Measurements from ENCODE around the gene SNRK. TPM values are rescaled to one million over a fixed set of nuclear protein-coding genes. Genes with fewer than 3 reads are reported as not detected.
A peak's percentile ranks its signal among the peaks of the same experiment; 100 is the strongest.

SNRK gene
- total and polyA plus RNA-seq, 4 experiments from 2014 or later: 39.8 to 108 (median 77.1) TPM

DNA sequence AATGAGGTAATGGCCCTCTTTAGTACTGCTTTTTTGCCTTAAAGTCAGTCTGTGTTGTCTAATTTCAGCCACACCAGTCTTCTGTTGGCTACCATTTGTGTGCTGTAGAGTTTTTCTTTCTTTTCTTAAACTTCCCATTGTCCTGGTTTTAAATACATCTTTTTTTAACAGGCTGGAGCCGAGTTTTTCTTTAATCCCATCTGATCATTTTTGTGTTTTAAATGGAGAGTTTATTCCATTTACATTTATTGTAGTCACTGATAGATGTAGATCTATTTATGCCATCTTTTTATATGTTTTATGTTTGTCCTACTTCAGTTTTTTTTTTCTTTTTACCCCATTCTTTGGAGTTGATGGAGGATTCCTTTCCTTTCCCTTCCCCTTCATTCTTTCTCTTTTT is 49.5 kb downstream of the SNRK start:
- peaks cover 6 to 24% of the 10 kb centered on the region in 2 donors for H3K9me3 ChIP-seq (ENCODE audit: control insufficient read depth in 1 of 2, low read length in 2 of 2)
- Mint-ChIP-seq H3K4me3 (no peak overlapping the region), H3K9me3 (peaks cover 0 to 46% (median 30%) of the 10 kb centered on the region in 8 donors), H3K27me3 (no peaks in the 10 kb centered on the region), H3K36me3 (peaks cover 76 to 78% of the 10 kb centered on the region in 2 donors), H3K4me1 (peaks cover 6 to 20% (median 11%) of the 10 kb centered on the region in 4 donors), H3K27ac (peak overlapping the region in 4 of 7 donors; percentile 45 to 78 (median 62))
- no peaks in the 10 kb centered on the region for H3K27me3 ChIP-seq (ENCODE audit: insufficient read depth, low read length)
- POLR2A ChIA-PET (ENCODE audit: partially characterized antibody): interaction anchor here (1.0 to 5.3 kb wide), 3 partner anchors 11 to 50 kb away, joined by 3 to 36 read pairs (median 4); partner anchors contain the start of gene SNRK
- CTCF ChIA-PET (ENCODE audit: partially characterized antibody): interaction anchor here (1.3 to 1.6 kb wide), 3 partner anchors 9 to 173 kb away, joined by 3 to 7 read pairs (median 4); no protein-coding TSS in a partner anchor
- H3K4me1 ChIP-seq (ENCODE audit: insufficient read depth, low read length): peaks cover 8% of the 10 kb centered on the region
- intact Hi-C loops (cut with micrococcal nuclease): no loop called here
- DNase-seq: no peak
- no peak overlapping the region for H3K27ac ChIP-seq (ENCODE audit: low read depth, low read length)
- H3K4me3 ChIP-seq (ENCODE audit: low read length in 2 of 2): no peak overlapping the region
- H3K36me3 ChIP-seq (ENCODE audit: insufficient read depth, low read length): peaks cover 59% of the 10 kb centered on the region

DNA sequence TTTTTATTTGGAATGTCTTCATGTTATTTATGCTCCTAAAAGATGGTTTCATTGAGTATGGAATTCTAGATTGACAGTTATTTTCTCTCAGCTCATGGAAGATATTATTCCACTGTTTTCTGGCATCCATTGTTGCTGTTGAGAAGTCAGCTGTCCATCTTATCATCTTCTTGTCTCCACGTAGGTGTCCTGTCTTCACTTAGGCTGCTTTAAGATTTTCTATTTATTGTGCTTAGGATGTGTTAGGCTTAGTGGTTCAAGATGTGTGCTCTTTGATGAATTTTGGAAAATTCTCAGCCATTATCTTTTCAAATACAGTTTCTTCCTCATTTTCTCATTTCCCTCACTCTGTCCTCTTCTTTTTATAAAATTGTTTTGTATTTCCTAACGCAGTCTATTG is 52.0 kb downstream of the SNRK start:
- H3K9me3 Mint-ChIP-seq: peaks cover 0 to 46% (median 30%) of the 10 kb centered on the region in 8 donors
- peaks cover 6 to 24% of the 10 kb centered on the region in 2 donors for H3K9me3 ChIP-seq (ENCODE audit: control insufficient read depth in 1 of 2, low read length in 2 of 2)
- POLR2A ChIA-PET (ENCODE audit: partially characterized antibody): interaction anchor here (1.2 to 5.3 kb wide), 4 partner anchors 9 to 176 kb away, joined by 4 to 36 read pairs (median 7); no protein-coding TSS in a partner anchor
- no peaks in the 10 kb centered on the region for H3K27me3 ChIP-seq (ENCODE audit: insufficient read depth, low read length)
- peaks cover 10 to 28% (median 16%) of the 10 kb centered on the region in 4 donors for H3K4me1 Mint-ChIP-seq
- peaks cover 66% of the 10 kb centered on the region for H3K36me3 ChIP-seq (ENCODE audit: insufficient read depth, low read length)
- no peak overlapping the region for H3K4me3 ChIP-seq (ENCODE audit: low read length in 2 of 2)
- intact Hi-C loops (cut with micrococcal nuclease): no loop called here
- H3K4me3 Mint-ChIP-seq: no peak overlapping the region
- H3K27me3 Mint-ChIP-seq: no peaks in the 10 kb centered on the region
- H3K27ac Mint-ChIP-seq: peak overlapping the region in 5 of 7 donors; percentile 12 to 88 (median 64)
- CTCF ChIA-PET (ENCODE audit: partially characterized antibody): interaction anchor here (0.7 to 2.0 kb wide), 4 partner anchors 9 to 167 kb away, joined by 3 to 6 read pairs (median 4); partner anchors contain the start of gene SNRK
- no peak overlapping the region for H3K27ac ChIP-seq (ENCODE audit: low read depth, low read length)
- DNase-seq: no peak
- H3K4me1 ChIP-seq (ENCODE audit: insufficient read depth, low read length): peaks cover 19% of the 10 kb centered on the region
- peaks cover 80% of the 10 kb centered on the region in 2 donors for H3K36me3 Mint-ChIP-seq

DNA sequence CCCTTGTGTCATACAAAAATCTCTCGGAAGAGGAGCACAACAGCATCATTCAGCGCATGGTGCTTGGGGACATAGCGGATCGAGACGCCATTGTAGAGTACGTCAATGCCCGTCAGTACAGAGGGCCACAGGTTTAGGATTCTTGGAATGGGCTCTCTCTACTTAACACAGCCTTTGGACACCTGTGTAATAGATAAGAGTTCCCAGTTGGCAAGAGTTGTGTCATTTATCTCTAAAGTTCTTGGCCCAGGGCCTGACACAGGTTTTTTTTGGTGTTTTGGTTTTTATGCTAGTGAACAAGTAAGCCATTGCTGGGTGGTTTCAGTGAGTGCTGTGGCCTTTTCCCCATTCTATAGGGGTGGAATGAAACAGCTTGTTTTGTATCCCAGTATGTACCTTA is 54.1 kb downstream of the SNRK start:
- peaks cover 40% of the 10 kb centered on the region for H3K4me1 ChIP-seq (ENCODE audit: insufficient read depth, low read length)
- no peaks in the 10 kb centered on the region for H3K27me3 ChIP-seq (ENCODE audit: insufficient read depth, low read length)
- Mint-ChIP-seq H3K36me3 (peaks cover 83 to 86% of the 10 kb centered on the region in 2 donors), H3K4me1 (peaks cover 25 to 50% (median 34%) of the 10 kb centered on the region in 4 donors), H3K27me3 (no peaks in the 10 kb centered on the region), H3K4me3 (no peak overlapping the region), H3K9me3 (peaks cover 0 to 39% (median 26%) of the 10 kb centered on the region in 8 donors), H3K27ac (peak overlapping the region in 5 of 7 donors; percentile 5 to 47 (median 10))
- intact Hi-C loops (cut with micrococcal nuclease): no loop called here
- peaks cover 6 to 20% of the 10 kb centered on the region in 2 donors for H3K9me3 ChIP-seq (ENCODE audit: control insufficient read depth in 1 of 2, low read length in 2 of 2)
- no peak for DNase-seq
- CTCF ChIA-PET (ENCODE audit: partially characterized antibody): no interaction called here
- H3K4me3 ChIP-seq (ENCODE audit: low read length in 2 of 2): no peak overlapping the region
- POLR2A ChIA-PET (ENCODE audit: partially characterized antibody): no interaction called here
- H3K27ac ChIP-seq (ENCODE audit: low read depth, low read length): no peak overlapping the region
- peaks cover 71% of the 10 kb centered on the region for H3K36me3 ChIP-seq (ENCODE audit: insufficient read depth, low read length)

DNA sequence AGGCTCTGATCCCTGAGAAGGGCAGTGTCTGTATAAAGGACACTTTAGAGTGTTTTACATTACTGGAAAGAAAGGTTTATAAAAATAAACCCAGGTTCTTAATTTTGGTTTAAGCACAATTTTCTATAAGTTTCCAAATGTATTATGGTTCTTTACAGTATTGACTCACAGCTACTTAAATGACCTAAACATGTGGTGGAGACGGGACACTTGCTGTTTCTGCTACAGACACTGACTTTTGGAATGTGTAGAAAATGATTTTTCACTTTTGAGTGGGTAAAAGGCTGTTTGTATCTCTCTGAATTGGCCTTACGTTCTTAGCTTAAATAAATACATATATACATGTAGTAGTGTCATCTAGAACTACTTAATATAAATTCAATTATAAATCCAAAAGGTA is 55.4 kb downstream of the SNRK start:
- Histone ChIP-seq H3K4me1 (ENCODE audit: insufficient read depth, low read length) (peaks cover 54% of the 10 kb centered on the region), H3K27me3 (ENCODE audit: insufficient read depth, low read length) (no peaks in the 10 kb centered on the region), H3K27ac (ENCODE audit: low read depth, low read length) (no peak overlapping the region), H3K36me3 (ENCODE audit: insufficient read depth, low read length) (peaks cover 59% of the 10 kb centered on the region), H3K9me3 (ENCODE audit: control insufficient read depth in 1 of 2, low read length in 2 of 2) (peaks cover 6 to 11% of the 10 kb centered on the region in 2 donors), H3K4me3 (ENCODE audit: low read length in 2 of 2) (no peak overlapping the region)
- Mint-ChIP-seq H3K36me3 (peaks cover 78 to 82% of the 10 kb centered on the region in 2 donors), H3K27me3 (no peaks in the 10 kb centered on the region), H3K27ac (peak overlapping the region in 5 of 7 donors; percentile 60 to 94 (median 82)), H3K4me3 (peak overlapping the region in 1 of 8 donors; percentile 75), H3K4me1 (peaks cover 35 to 63% (median 45%) of the 10 kb centered on the region in 4 donors), H3K9me3 (peaks cover 0 to 26% (median 16%) of the 10 kb centered on the region in 8 donors)
- intact Hi-C loops (cut with micrococcal nuclease): no loop called here
- POLR2A ChIA-PET (ENCODE audit: partially characterized antibody): interaction anchor here (0.7 to 1.6 kb wide), 3 partner anchors 17 to 48 kb away, joined by 3 to 6 read pairs (median 4); no protein-coding TSS in a partner anchor
- CTCF ChIA-PET (ENCODE audit: partially characterized antibody): no interaction called here
- no peak for DNase-seq

DNA sequence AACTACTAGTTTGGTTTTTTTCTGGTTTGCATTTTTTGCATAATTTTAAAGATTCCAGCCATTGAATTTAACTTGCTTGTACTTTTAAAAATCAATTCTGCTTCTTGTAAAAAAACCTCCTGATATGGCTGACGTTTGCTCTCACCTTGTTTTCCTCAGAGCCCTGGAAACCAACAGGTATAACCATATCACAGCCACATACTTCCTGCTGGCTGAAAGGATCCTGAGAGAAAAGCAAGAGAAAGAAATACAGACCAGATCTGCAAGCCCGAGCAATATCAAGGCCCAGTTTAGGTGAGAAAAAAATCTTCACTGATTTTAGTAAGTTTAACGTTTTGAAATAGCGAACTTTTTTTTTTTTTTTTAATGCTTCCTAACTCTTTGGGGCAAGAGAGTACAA is 56.8 kb downstream of the SNRK start:
- CTCF ChIA-PET (ENCODE audit: partially characterized antibody): no interaction called here
- peaks cover 62% of the 10 kb centered on the region for H3K36me3 ChIP-seq (ENCODE audit: insufficient read depth, low read length)
- POLR2A ChIA-PET (ENCODE audit: partially characterized antibody): interaction anchor here (1.3 to 5.2 kb wide), 4 partner anchors 18 to 134 kb away, joined by 4 to 61 read pairs (median 5); partner anchors contain the start of gene SNRK

DNA sequence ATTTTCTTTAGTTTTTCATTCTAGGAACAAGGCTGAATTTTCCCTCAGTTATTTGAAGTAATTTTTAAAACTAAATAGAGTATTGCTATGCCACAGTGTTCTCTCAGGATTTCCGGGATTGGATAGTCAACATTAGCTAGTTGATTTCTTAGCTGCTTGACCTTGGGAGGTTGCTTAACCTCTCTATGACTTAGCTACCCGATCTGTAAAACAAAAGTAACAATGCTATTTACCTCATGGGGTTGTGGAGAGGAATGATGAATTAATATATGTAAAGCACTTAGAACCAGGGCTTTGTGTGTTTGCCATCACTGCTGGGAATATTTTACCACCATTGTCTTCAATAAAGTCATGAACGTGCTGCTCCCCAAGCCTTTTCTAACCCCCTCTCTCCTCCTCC is 57.5 kb downstream of the SNRK start:
- ChIA-PET POLR2A (ENCODE audit: partially characterized antibody) (interaction anchor here (1.1 to 5.2 kb wide), 7 partner anchors 22 to 181 kb away, joined by 3 to 70 read pairs (median 6); partner anchors contain the start of gene SNRK), CTCF (ENCODE audit: partially characterized antibody) (interaction anchor here (1.0 to 5.6 kb wide), 5 partner anchors 8 to 181 kb away, joined by 3 to 27 read pairs (median 4); no protein-coding TSS in a partner anchor)
- no peaks in the 10 kb centered on the region for H3K9me3 ChIP-seq (ENCODE audit: control insufficient read depth in 1 of 2, low read length in 2 of 2)
- intact Hi-C loops (cut with micrococcal nuclease): no loop called here
- H3K27me3 ChIP-seq (ENCODE audit: insufficient read depth, low read length): no peaks in the 10 kb centered on the region
- peaks cover 0 to 10% (median 1%) of the 10 kb centered on the region in 8 donors for H3K9me3 Mint-ChIP-seq
- H3K36me3 Mint-ChIP-seq: peaks cover 78 to 86% of the 10 kb centered on the region in 2 donors
- no peak overlapping the region for H3K4me3 ChIP-seq (ENCODE audit: low read length in 2 of 2)
- H3K4me1 Mint-ChIP-seq: peaks cover 46 to 84% (median 59%) of the 10 kb centered on the region in 4 donors
- H3K36me3 ChIP-seq (ENCODE audit: insufficient read depth, low read length): peaks cover 64% of the 10 kb centered on the region
- DNase-seq: no peak
- H3K4me1 ChIP-seq (ENCODE audit: insufficient read depth, low read length): peaks cover 74% of the 10 kb centered on the region
- H3K27me3 Mint-ChIP-seq: no peaks in the 10 kb centered on the region
- H3K27ac Mint-ChIP-seq: peak overlapping the region; percentile 82 to 94 (median 89)
- no peak overlapping the region for H3K27ac ChIP-seq (ENCODE audit: low read depth, low read length)
- H3K4me3 Mint-ChIP-seq: peak overlapping the region in 5 of 8 donors; percentile 45 to 83 (median 72)

More for the DNA sequence above, 56.8 kb downstream of the SNRK start:
- Mint-ChIP-seq H3K4me1 (peaks cover 45 to 77% (median 55%) of the 10 kb centered on the region in 4 donors), H3K27ac (peak overlapping the region; percentile 82 to 94 (median 89)), H3K36me3 (peaks cover 78 to 86% of the 10 kb centered on the region in 2 donors), H3K4me3 (peak overlapping the region in 7 of 8 donors; percentile 45 to 83 (median 68)), H3K27me3 (no peaks in the 10 kb centered on the region), H3K9me3 (peaks cover 0 to 16% (median 8%) of the 10 kb centered on the region in 8 donors)
- Histone ChIP-seq H3K9me3 (ENCODE audit: control insufficient read depth in 1 of 2, low read length in 2 of 2) (peaks cover 0 to 2% of the 10 kb centered on the region in 2 donors), H3K4me1 (ENCODE audit: insufficient read depth, low read length) (peaks cover 68% of the 10 kb centered on the region), H3K27ac (ENCODE audit: low read depth, low read length) (no peak overlapping the region), H3K27me3 (ENCODE audit: insufficient read depth, low read length) (no peaks in the 10 kb centered on the region), H3K4me3 (ENCODE audit: low read length in 2 of 2) (no peak overlapping the region)
- DNase-seq: peak in 4 of 5 donors; percentile 28 to 41 (median 39)
- intact Hi-C loops (cut with micrococcal nuclease): no loop called here

DNA sequence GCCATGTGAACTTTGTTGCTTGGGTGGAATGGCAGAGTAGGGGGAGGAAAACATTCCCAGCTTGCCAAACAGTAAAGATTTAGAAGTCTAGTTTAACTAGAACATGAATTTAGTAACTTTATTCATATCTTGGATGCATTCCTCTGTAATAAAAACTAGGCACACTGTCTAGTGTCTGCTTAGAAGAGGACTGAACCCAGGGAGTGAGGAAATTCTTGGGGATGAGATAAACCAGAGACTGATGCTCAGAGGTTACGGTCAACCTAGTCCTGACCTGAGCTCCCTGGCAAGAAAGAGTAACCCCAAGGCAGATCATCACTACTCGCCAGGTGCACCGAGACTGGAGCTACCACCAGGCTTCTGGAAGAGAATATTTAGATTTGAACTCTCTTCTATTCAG is 58.2 kb downstream of the SNRK start:
- DNase-seq: no peak
- H3K36me3 Mint-ChIP-seq: peaks cover 78 to 88% of the 10 kb centered on the region in 2 donors
- peak overlapping the region in 3 of 8 donors; percentile 13 to 67 (median 47) for H3K4me3 Mint-ChIP-seq
- H3K4me3 ChIP-seq (ENCODE audit: low read length in 2 of 2): no peak overlapping the region
- ChIA-PET CTCF (ENCODE audit: partially characterized antibody) (interaction anchor here (1.0 to 5.6 kb wide), 8 partner anchors 8 to 182 kb away, joined by 3 to 27 read pairs (median 4); no protein-coding TSS in a partner anchor), POLR2A (ENCODE audit: partially characterized antibody) (interaction anchor here (1.0 to 5.2 kb wide), 9 partner anchors 23 to 182 kb away, joined by 3 to 70 read pairs (median 6); partner anchors contain the start of gene SNRK)
- peaks cover 50 to 89% (median 65%) of the 10 kb centered on the region in 4 donors for H3K4me1 Mint-ChIP-seq
- intact Hi-C loops (cut with micrococcal nuclease): no loop called here
- peak overlapping the region; percentile 55 to 90 (median 84) for H3K27ac Mint-ChIP-seq
- peaks cover 62% of the 10 kb centered on the region for H3K36me3 ChIP-seq (ENCODE audit: insufficient read depth, low read length)
- peaks cover 81% of the 10 kb centered on the region for H3K4me1 ChIP-seq (ENCODE audit: insufficient read depth, low read length)
- H3K27me3 Mint-ChIP-seq: no peaks in the 10 kb centered on the region
- H3K27ac ChIP-seq (ENCODE audit: low read depth, low read length): no peak overlapping the region
- H3K9me3 Mint-ChIP-seq: peaks cover 0 to 7% (median 0%) of the 10 kb centered on the region in 8 donors
- H3K9me3 ChIP-seq (ENCODE audit: control insufficient read depth in 1 of 2, low read length in 2 of 2): no peaks in the 10 kb centered on the region
- H3K27me3 ChIP-seq (ENCODE audit: insufficient read depth, low read length): no peaks in the 10 kb centered on the region
